Measurements from ENCODE around the gene SFRP4. TPM values are rescaled to one million over a fixed set of nuclear protein-coding genes. Genes with fewer than 3 reads are reported as not detected.

The SFRP4 gene
- not detected in 2 replicates for total RNA-seq

GRCh38 chr7:37916673-37917660, at the start of gene SFRP4:
Gene SFRP4, minus strand, starts transcription at chr7:37916817. Its CDS starts 280 bp downstream, at chr7:37916537.

GRCh38 chr7:37920305-37920848, 3.8 kb upstream of the SFRP4 start, which contains the start of gene EPDR1:
Gene EPDR1, plus strand, starts transcription at chr7:37920640. Its CDS starts 300 bp downstream, at chr7:37920940.

Other genes with a start within 250 kb of the SFRP4 start
- not detected in 2 replicates for gene GPR141, start 233.1 kb downstream of the SFRP4 start, total RNA-seq
- gene NME8, start 68.2 kb downstream of the SFRP4 start, total RNA-seq, result not detected in 2 replicates
- 0.15 TPM in 1 of 2 replicates, not detected in the other for gene EPDR1, start 3.8 kb upstream of the SFRP4 start, total RNA-seq

Data from hair follicular keratinocyte (primary cell).